OCI-LY3 (cell line): ENCODE data around the gene WAPL.

Experiments used
- H2AFZ ChIP-seq: fragments of 200-600, 300-600 bp; shearing (Covaris generic); 2 replicates; pipeline ENCODE4 v1.6.0; 2014; ENCODE audit warnings: antibody characterized with exemption, low read depth, low read length
- H3K27ac ChIP-seq: fragments of 200-600, 300-600 bp; sonication (generic); 2 replicates; pipeline ENCODE4 v1.5.1; 2014; ENCODE audit warnings: mild to moderate bottlenecking, low read length, moderate library complexity, mixed read lengths
- H3K27me3 ChIP-seq: fragments of 200-600, 300-600 bp; sonication (generic); 2 replicates; pipeline ENCODE4 v1.6.1; 2014; ENCODE audit warnings: low read depth, low read length, mixed read lengths
- H3K36me3 ChIP-seq: fragments of 200-600, 300-600 bp; sonication (generic); replicated peaks from 2 replicates; pipeline ENCODE3; 2014; ENCODE audit warnings: low read depth, low read length, mixed read lengths
- H3K4me1 ChIP-seq: fragments of 300-600, 200-600 bp; sonication (generic); 2 replicates; pipeline ENCODE4 v1.6.1; 2014; ENCODE audit warnings: low read length, mixed read lengths
- H3K4me2 ChIP-seq: fragments of 200-600, 300-600 bp; sonication (generic); 2 replicates; pipeline ENCODE4 v1.6.1; 2014; ENCODE audit warnings: low read length, mixed read lengths
- H3K4me3 ChIP-seq: fragments of 300-600, 200-600 bp; sonication (generic); 2 replicates; pipeline ENCODE4 v1.5.1; 2014; ENCODE audit warnings: antibody characterized with exemption, mild to moderate bottlenecking, low read length, moderate library complexity
- H3K79me2 ChIP-seq: fragments of 300-600, 200-600 bp; shearing (Covaris generic); 2 replicates; pipeline ENCODE4 v1.6.1; 2014; ENCODE audit warnings: mild to moderate bottlenecking, low read length, mixed read lengths
- H3K9ac ChIP-seq: fragments of 300-600, 200-600 bp; shearing (Covaris generic); 2 replicates; pipeline ENCODE4 v1.6.0; 2014; ENCODE audit warnings: mild to moderate bottlenecking, low read length, moderate library complexity
- H3K9me3 ChIP-seq: fragments of 200-600, 300-600 bp; shearing (Covaris generic); 2 replicates; pipeline ENCODE4 v1.6.1; 2014; ENCODE audit warnings: low read length, mixed read lengths; ENCODE audit not compliant: insufficient read depth
- H4K20me1 ChIP-seq: fragments of 200-600, 300-600 bp; sonication (generic); 2 replicates; pipeline ENCODE4 v1.6.1; 2016; ENCODE audit warnings: low read length, mixed read lengths; ENCODE audit not compliant: insufficient read depth
- EZH2phosphoT487 ChIP-seq: fragments of 200-600 bp; shearing (Covaris generic); IDR thresholded peaks from 2 replicates; pipeline ENCODE4 v1.6.1; 2018; ENCODE audit warnings: antibody characterized with exemption, mixed run types, low read depth
- TF ChIP-seq, protein P1 (sequence below): fragments of 200-600, 300-600 bp; sonication (generic); IDR thresholded peaks from 2 replicates; pipeline ENCODE4 v1.5.1; 2014; ENCODE audit warnings: antibody characterized with exemption, low read length, low read depth

WAPL gene

DNA sequence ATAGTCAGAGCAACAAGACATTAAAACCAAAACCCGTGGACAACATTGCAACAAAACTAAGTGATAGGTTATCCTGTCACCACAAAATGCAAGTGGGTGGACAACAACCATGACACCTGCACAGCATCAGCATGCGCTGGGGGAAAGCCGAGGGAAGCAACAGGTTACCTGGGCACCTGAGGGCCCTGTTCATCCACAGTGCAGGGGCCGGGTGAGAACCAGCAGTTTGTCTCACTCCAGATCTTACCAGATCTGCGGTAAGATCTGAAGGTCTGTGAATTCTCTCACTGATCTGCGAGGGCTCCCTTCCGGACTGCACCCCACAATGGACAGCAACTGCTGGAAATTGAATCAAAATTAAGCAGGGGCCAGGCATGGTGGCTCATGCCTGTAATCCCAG is 124.5 kb downstream of the WAPL start:
- no peak overlapping the region for H3K27ac ChIP-seq
- H3K4me2 ChIP-seq = no peak overlapping the region
- no peaks in the 10 kb centered on the region for H3K79me2 ChIP-seq
- H4K20me1 ChIP-seq = no peaks in the 10 kb centered on the region
- H3K36me3 ChIP-seq = no peaks in the 10 kb centered on the region
- H3K27me3 ChIP-seq = no peaks in the 10 kb centered on the region
- H2AFZ ChIP-seq = no peak overlapping the region
- TF ChIP-seq, protein P1, sequence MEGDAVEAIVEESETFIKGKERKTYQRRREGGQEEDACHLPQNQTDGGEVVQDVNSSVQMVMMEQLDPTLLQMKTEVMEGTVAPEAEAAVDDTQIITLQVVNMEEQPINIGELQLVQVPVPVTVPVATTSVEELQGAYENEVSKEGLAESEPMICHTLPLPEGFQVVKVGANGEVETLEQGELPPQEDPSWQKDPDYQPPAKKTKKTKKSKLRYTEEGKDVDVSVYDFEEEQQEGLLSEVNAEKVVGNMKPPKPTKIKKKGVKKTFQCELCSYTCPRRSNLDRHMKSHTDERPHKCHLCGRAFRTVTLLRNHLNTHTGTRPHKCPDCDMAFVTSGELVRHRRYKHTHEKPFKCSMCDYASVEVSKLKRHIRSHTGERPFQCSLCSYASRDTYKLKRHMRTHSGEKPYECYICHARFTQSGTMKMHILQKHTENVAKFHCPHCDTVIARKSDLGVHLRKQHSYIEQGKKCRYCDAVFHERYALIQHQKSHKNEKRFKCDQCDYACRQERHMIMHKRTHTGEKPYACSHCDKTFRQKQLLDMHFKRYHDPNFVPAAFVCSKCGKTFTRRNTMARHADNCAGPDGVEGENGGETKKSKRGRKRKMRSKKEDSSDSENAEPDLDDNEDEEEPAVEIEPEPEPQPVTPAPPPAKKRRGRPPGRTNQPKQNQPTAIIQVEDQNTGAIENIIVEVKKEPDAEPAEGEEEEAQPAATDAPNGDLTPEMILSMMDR = no peak
- TF ChIP-seq EZH2phosphoT487 = no peak
- no peak overlapping the region for H3K4me3 ChIP-seq
- no peaks in the 10 kb centered on the region for H3K9me3 ChIP-seq
- peaks cover 34% of the 10 kb centered on the region for H3K4me1 ChIP-seq
- H3K9ac ChIP-seq = no peak overlapping the region

DNA sequence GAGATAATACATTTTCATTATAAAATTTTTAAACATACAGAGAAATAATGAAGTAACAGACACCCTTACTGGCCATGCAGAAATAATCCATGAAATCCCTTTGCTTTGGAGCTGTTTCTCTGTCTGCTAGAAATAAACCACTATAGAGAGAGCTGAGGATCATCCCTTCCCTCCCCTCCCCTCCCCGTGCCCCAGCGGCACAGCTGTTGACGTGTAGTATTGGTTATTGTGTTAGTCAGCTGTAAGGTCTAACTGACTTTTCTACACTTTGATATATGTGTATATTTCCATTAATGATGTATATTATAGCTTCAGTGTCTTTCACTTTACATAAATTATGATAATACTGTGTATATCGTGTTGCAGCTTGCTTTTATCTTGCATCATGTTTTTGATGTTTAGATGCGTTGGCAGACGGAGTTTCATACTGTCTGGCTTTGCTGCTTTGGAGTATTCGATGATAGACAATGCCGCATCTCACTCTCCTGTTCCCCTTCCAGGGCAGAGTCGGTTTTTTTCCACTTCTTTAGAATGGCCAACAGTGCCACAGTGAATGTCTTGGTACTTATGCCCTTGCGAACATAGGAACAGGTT is 127.6 kb downstream of the WAPL start:
- H2AFZ ChIP-seq = no peak overlapping the region
- H3K79me2 ChIP-seq = no peaks in the 10 kb centered on the region
- no peaks in the 10 kb centered on the region for H3K27me3 ChIP-seq
- H3K36me3 ChIP-seq = no peaks in the 10 kb centered on the region
- H3K9me3 ChIP-seq = no peaks in the 10 kb centered on the region
- peaks cover 42% of the 10 kb centered on the region for H3K4me1 ChIP-seq
- H4K20me1 ChIP-seq = no peaks in the 10 kb centered on the region
- TF ChIP-seq, protein P1 = no peak
- no peak for TF ChIP-seq EZH2phosphoT487
- H3K27ac ChIP-seq = no peak overlapping the region
- peak overlapping the region; percentile 75; the same call in 1 of the 2 replicates for H3K4me3 ChIP-seq
- no peak overlapping the region for H3K9ac ChIP-seq
- H3K4me2 ChIP-seq = peak overlapping the region; percentile 87

DNA sequence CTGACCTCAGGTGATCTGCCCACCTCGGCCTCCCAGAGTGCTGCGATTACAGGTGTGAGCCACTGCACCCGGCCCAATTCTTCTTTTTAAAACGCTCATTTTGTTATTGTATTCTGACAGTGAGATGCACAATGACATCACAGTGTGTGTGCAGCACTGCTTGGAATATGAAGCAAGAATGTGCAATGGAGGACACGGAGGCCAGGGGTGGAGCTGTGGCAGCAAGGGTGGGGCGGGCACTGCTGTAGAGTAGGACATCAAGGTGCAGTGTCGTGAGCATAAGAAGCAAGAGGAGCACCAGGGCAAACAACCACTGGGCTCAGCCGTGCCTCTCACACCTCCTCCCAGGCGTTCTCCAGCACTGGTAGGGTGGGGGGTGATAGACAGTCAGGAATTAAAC is 128.2 kb downstream of the WAPL start:
- Histone ChIP-seq H3K27me3 (no peaks in the 10 kb centered on the region), H3K27ac (peak overlapping the region; percentile 34; the same call in 1 of the 2 replicates), H3K4me2 (peak overlapping the region; percentile 87), H3K79me2 (no peaks in the 10 kb centered on the region), H3K4me3 (peak overlapping the region; percentile 75; the same call in 1 of the 2 replicates), H3K9ac (no peak overlapping the region), H3K36me3 (no peaks in the 10 kb centered on the region), H2AFZ (no peak overlapping the region), H3K9me3 (no peaks in the 10 kb centered on the region), H3K4me1 (peaks cover 42% of the 10 kb centered on the region), H4K20me1 (no peaks in the 10 kb centered on the region)
- TF ChIP-seq, protein P1 = no peak
- no peak for TF ChIP-seq EZH2phosphoT487

DNA sequence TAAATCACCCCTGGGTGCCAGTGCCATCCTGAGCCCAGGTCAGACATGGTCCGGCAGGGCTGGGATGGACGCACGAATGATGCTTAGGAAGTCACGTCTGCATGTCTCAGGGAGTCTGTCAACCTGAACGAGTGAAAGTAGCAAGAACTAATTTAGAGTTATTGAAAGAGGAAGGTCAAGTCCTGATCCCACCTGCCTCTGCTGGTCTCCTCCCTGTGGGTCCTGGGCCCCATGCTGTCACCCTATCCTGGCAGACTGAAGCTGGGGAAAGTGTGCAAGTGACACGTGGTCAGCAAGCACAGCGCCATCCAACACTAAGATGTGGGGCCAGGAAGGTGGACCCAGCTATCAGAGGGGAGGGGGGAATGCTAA is 128.9 kb downstream of the WAPL start:
- Histone ChIP-seq H4K20me1 (no peaks in the 10 kb centered on the region), H2AFZ (peak overlapping the region; percentile 51), H3K27ac (peak overlapping the region; percentile 34; the same call in 1 of the 2 replicates), H3K36me3 (no peaks in the 10 kb centered on the region), H3K9me3 (no peaks in the 10 kb centered on the region), H3K4me3 (peak overlapping the region; percentile 75), H3K4me1 (peaks cover 42% of the 10 kb centered on the region), H3K27me3 (no peaks in the 10 kb centered on the region), H3K9ac (peak overlapping the region; percentile 35; the same call in 1 of the 2 replicates), H3K4me2 (peak overlapping the region; percentile 87), H3K79me2 (no peaks in the 10 kb centered on the region)
- no peak for TF ChIP-seq EZH2phosphoT487
- TF ChIP-seq, protein P1 = no peak
